NCI-H1436 treated with DMSO at 0.1 percent for 48 hours (cell line): ENCODE measurements around the gene ANKRD42.

Experiments used
- DNase-seq: peaks from one replicate; lab custom pipeline; 2025; lab: John Stamatoyannopoulos, UW

The ANKRD42 gene

DNA sequence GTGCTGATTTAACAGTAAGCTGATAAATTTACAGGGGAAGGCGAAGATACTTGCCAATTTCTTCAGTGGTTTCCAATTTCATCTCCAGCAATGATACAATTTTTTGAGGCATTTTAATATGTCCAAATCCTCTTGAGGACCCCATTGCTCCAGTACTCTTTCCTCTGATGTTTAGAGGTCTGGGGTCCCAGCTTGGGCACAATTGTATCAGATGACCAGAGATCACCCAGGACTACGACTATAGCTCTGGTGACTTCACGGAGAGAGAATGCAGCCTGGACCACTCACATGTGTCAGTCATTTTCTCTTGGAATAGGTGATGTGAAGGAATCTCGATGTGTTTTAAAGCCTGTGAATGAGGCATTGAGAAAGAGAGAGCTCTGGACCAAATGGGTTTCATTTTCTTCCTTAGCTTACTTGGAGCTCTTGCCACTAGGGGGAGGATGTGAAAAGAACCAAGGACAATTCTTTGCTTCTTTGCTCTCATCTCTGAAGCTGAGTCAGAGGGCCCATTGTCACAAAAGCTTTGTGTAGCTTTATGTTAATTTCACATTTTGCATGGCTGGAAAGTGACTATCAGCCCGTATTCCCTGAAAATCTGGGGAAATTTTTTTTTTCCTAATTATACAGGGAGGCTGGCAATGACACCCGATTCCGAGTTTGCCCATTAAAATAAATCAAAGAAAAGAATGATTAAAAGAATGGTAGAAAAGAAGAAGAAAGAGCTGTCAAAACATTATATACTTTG lies 99.4 kb downstream of the ANKRD42 start:
- DNase-seq, result peak; percentile 15

DNA sequence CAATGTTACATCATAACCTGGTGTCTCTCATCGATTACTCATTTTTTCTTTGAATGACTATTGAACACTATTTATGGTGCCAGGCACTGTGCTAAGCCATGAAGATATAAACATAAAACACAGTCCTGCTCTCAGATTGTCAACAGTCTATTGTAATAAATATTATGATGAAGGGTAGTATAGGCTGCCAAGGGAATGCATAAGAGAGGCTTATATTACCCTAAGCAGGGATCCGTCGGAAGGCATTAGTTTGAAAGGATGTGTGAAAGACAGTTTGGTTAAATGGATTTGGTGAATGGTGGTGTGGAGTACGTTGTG lies 99.9 kb downstream of the ANKRD42 start:
- no peak for DNase-seq

DNA sequence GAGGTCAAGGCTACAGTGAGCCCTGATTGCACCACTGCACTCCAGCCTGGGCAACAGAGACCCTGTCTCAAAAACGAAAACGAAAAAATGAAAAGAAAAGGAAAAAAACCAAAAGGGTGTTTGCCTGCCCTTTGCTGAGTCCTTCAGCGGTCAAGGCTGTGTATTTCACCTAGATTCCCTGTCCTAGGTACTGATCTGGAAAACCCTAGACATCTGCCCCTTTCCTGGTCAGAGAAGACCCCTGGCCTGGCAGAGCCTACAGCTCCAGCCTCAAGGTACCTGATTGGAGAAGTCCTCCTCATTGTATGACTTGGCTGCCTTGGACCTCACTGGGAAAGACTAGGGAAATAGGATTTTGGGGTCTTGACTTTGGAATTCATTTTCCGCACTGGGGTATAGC lies 100.7 kb downstream of the ANKRD42 start:
- DNase-seq, result no peak
